ENCODE results near the gene ZBTB2.
A peak's percentile ranks its signal among the peaks of the same experiment; 100 is the strongest.

ZBTB2 gene
- 10.2 to 28.8 (median 18.1) reads per million in 18 experiments for total RNA-seq

GRCh38 chr6:151391471-151392413 is at the start of gene ZBTB2:
TSS of gene ZBTB2 (minus strand) at chr6:151391559. CDS start at chr6:151373637, 17,922 bp downstream.
- DNase-seq: peak; percentile 44 to 63

GRCh38 chr6:151440930-151441329 is 49.6 kb upstream of the ZBTB2 start:
- DNase-seq: peak; percentile 25 to 39

GRCh38 chr6:151440498-151440897 is 49.1 kb upstream of the ZBTB2 start:
- no peak for DNase-seq

GRCh38 chr6:151437401-151437800 is 46.0 kb upstream of the ZBTB2 start:
- DNase-seq: no peak

- DNase-seq: no peak
These were observed 45.4 kb upstream of the ZBTB2 start for GRCh38 chr6:151436802-151437201.

- peak; percentile 29 to 34 for DNase-seq
These were observed 44.9 kb upstream of the ZBTB2 start for GRCh38 chr6:151436300-151436699.

- DNase-seq: no peak
These were observed 43.0 kb upstream of the ZBTB2 start for GRCh38 chr6:151434369-151434768.

- no peak for DNase-seq
These were observed 41.3 kb upstream of the ZBTB2 start for GRCh38 chr6:151432651-151433050.

- no peak for DNase-seq
These were observed 40.0 kb upstream of the ZBTB2 start for GRCh38 chr6:151431337-151431736.

- DNase-seq: no peak
These were observed 39.5 kb upstream of the ZBTB2 start for GRCh38 chr6:151430886-151431285.

GRCh38 chr6:151428093-151428735 is 36.9 kb upstream of the ZBTB2 start:
- DNase-seq: no peak

- no peak for DNase-seq
These were observed 34.2 kb upstream of the ZBTB2 start for GRCh38 chr6:151425561-151425960.

- DNase-seq: no peak
These were observed 31.6 kb upstream of the ZBTB2 start for GRCh38 chr6:151422981-151423380.

- DNase-seq: no peak
These were observed 26.1 kb upstream of the ZBTB2 start for GRCh38 chr6:151417477-151417876.

- DNase-seq: no peak
These were observed 23.4 kb upstream of the ZBTB2 start for GRCh38 chr6:151414641-151415260.

- DNase-seq: no peak
These were observed 22.2 kb upstream of the ZBTB2 start for GRCh38 chr6:151413372-151414145.

- peak; percentile 60 to 64 for DNase-seq
These were observed 21.6 kb upstream of the ZBTB2 start for GRCh38 chr6:151412909-151413308.

GRCh38 chr6:151409679-151410078 is 18.3 kb upstream of the ZBTB2 start:
- DNase-seq: no peak

GRCh38 chr6:151409260-151409659 is 17.9 kb upstream of the ZBTB2 start:
- DNase-seq: no peak

GRCh38 chr6:151408858-151409257 is 17.5 kb upstream of the ZBTB2 start:
- DNase-seq: no peak

GRCh38 chr6:151403919-151404308 is 12.6 kb upstream of the ZBTB2 start:
- no peak for DNase-seq

GRCh38 chr6:151402228-151402627 is 10.9 kb upstream of the ZBTB2 start:
- DNase-seq: no peak

GRCh38 chr6:151400473-151400872 is 9.1 kb upstream of the ZBTB2 start:
- no peak for DNase-seq
